Measurements from ENCODE around the gene ST6GALNAC2.
"Not testable (repeated sequence)": the region's sequence is repeated elsewhere in the genome, so short reads cannot be mapped to it uniquely, and the experiment has no call there.

Gene ST6GALNAC2

GRCh38 chr17:76537288-76537577 lies 48.4 kb downstream of the ST6GALNAC2 start:
- H3K27ac ChIP-seq = no peak overlapping the region
- TF ChIP-seq, protein P1, sequence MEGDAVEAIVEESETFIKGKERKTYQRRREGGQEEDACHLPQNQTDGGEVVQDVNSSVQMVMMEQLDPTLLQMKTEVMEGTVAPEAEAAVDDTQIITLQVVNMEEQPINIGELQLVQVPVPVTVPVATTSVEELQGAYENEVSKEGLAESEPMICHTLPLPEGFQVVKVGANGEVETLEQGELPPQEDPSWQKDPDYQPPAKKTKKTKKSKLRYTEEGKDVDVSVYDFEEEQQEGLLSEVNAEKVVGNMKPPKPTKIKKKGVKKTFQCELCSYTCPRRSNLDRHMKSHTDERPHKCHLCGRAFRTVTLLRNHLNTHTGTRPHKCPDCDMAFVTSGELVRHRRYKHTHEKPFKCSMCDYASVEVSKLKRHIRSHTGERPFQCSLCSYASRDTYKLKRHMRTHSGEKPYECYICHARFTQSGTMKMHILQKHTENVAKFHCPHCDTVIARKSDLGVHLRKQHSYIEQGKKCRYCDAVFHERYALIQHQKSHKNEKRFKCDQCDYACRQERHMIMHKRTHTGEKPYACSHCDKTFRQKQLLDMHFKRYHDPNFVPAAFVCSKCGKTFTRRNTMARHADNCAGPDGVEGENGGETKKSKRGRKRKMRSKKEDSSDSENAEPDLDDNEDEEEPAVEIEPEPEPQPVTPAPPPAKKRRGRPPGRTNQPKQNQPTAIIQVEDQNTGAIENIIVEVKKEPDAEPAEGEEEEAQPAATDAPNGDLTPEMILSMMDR (conservative IDR thresholded peaks at IDR 0.05) = no peak

- H3K27ac ChIP-seq = no peak overlapping the region
- TF ChIP-seq, protein P1 (conservative IDR thresholded peaks at IDR 0.05) = no peak
These were observed 49.0 kb downstream of the ST6GALNAC2 start for GRCh38 chr17:76536511-76537287.

DNA sequence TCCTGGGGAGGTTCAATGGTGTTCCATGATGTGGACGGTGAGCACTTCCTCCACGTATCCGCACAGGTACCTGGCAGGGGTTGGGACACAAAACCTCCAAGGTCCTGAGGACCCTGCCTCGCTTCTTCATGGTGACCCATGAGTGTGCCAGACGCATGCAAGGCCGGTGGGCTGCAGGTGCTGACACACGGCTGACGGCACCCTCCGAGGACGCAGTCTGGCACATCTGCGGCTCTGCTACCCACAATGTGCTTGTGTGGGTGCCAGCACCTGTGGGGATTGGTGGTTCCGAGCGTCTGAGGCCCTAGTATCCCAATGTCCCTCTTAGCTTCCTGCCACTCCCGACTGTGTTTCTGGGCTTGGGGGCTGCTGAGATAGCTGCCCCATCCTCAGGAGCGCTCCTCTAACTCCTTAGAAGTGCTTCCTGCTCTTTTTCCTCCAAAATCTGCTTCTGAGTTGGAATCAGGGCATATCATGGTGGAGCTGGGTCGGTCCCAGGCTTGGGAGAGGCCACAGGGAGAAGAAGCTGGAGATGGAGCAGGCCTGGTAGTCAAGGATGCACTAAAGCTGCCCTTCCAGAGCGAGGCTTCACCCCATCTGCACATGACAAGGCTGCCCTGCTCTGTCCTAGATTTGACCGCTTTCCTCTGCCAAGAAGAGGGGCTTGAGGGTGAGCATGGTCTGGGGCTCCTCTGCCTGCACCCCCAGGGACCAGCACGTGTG lies 49.7 kb downstream of the ST6GALNAC2 start:
- TF ChIP-seq, protein P1 (conservative IDR thresholded peaks at IDR 0.05) = no peak
- no peak overlapping the region for H3K27ac ChIP-seq

GRCh38 chr17:76534831-76535732 lies 50.6 kb downstream of the ST6GALNAC2 start:
- TF ChIP-seq, protein P1 (conservative IDR thresholded peaks at IDR 0.05) = no peak
- no peak overlapping the region for H3K27ac ChIP-seq

GRCh38 chr17:76533640-76534359 lies 51.9 kb downstream of the ST6GALNAC2 start:
- not testable (repeated sequence) for H3K27ac ChIP-seq

GRCh38 chr17:76532072-76532651 lies 53.5 kb downstream of the ST6GALNAC2 start:
- no peak overlapping the region for H3K27ac ChIP-seq
- TF ChIP-seq, protein P1 (conservative IDR thresholded peaks at IDR 0.05) = no peak

- TF ChIP-seq, protein P1 (conservative IDR thresholded peaks at IDR 0.05) = no peak
- H3K27ac ChIP-seq = no peak overlapping the region
These were observed 54.1 kb downstream of the ST6GALNAC2 start for GRCh38 chr17:76531486-76532038.

Measured in VCaP (cell line).